Tibial nerve (tissue), 4 donors: ENCODE data around the gene SUMO4. TPM values are rescaled to one million over a fixed set of nuclear protein-coding genes. Genes with fewer than 3 reads are reported as not detected.

ENCODE experiments used
- DNase-seq, 2 donors: peaks; one replicate each; pipeline ENCODE4 v3.0.0-alpha.2; 2019; ENCODE audit warnings: low spot score in 2 of 2
- H3K27ac ChIP-seq, 4 donors: fragments of 200-600 bp; sonication (generic) in 3 of 4; one replicate each; pipeline ENCODE4 v1.5.1; 2017 to 2019; ENCODE audit warnings: mild to moderate bottlenecking in 1 of 4
- H3K27me3 ChIP-seq, 2 donors: fragments of 200-600 bp; sonication (generic) in 1 of 2; one replicate each; pipeline versions ENCODE4 v1.5.1 to v1.6.0; 2017 to 2019
- H3K36me3 ChIP-seq, 3 donors: fragments of 200-600 bp; sonication (generic); one replicate each; pipeline ENCODE4 v1.5.1; 2018 to 2019
- H3K4me1 ChIP-seq, 4 donors: fragments of 200-600 bp; sonication (generic) in 3 of 4; one replicate each; pipeline ENCODE4 v1.5.1; 2017 to 2019
- H3K4me3 ChIP-seq, 4 donors: fragments of 200-600 bp; sonication (generic) in 3 of 4; one replicate each; pipeline ENCODE4 v1.5.1; 2017 to 2019; ENCODE audit warnings: mild to moderate bottlenecking in 1 of 4, moderate library complexity in 1 of 4
- H3K9me3 ChIP-seq, 4 donors: fragments of 200-600 bp; sonication (generic) in 3 of 4; one replicate each; pipeline ENCODE4 v1.5.1; 2017 to 2019
- EP300 ChIP-seq, 2 donors: sonication (generic); formaldehyde crosslinking; IDR thresholded peaks; one replicate each; pipeline ENCODE4 v1.6.1; 2017; ENCODE audit warnings: antibody characterized with exemption in 2 of 2, mild to moderate bottlenecking in 1 of 2
- POLR2A ChIP-seq, 2 donors: fragments of 450-650 bp; IDR thresholded peaks; one replicate each; pipeline ENCODE4 v1.6.1; 2017; ENCODE audit warnings: antibody characterized with exemption in 2 of 2, mild to moderate bottlenecking in 2 of 2, moderate library complexity in 2 of 2
- WGBS, 2 donors: methylation state at CpG; one replicate each; pipeline ENCODE4 v1.1.5; 2018; 5-methylcytosine and 5-hydroxymethylcytosine counted together
- total RNA-seq, 4 donors: library from RNA; depleted of rRNA; stranded (reverse); fragments of >200 nt; gene quantifications; one replicate each; pipeline ENCODE4 v1.1.0, GENCODE V29; 2016
- TF ChIP-seq, protein P1 (sequence below), 5 experiments: fragments of 200-600 bp in 3 of 5; fragments of 450-650 bp in 2 of 5; sonication (generic) in 3 of 5; IDR thresholded peaks; one replicate each; pipeline ENCODE4 v1.5.1; 2016 to 2019; ENCODE audit warnings: antibody characterized with exemption in 5 of 5, mild to moderate bottlenecking in 3 of 5, moderate library complexity in 2 of 5

The SUMO4 gene
- total RNA-seq, 4 donors from 2014 or later: 4.9 to 6.9 (median 6.7) TPM

DNA sequence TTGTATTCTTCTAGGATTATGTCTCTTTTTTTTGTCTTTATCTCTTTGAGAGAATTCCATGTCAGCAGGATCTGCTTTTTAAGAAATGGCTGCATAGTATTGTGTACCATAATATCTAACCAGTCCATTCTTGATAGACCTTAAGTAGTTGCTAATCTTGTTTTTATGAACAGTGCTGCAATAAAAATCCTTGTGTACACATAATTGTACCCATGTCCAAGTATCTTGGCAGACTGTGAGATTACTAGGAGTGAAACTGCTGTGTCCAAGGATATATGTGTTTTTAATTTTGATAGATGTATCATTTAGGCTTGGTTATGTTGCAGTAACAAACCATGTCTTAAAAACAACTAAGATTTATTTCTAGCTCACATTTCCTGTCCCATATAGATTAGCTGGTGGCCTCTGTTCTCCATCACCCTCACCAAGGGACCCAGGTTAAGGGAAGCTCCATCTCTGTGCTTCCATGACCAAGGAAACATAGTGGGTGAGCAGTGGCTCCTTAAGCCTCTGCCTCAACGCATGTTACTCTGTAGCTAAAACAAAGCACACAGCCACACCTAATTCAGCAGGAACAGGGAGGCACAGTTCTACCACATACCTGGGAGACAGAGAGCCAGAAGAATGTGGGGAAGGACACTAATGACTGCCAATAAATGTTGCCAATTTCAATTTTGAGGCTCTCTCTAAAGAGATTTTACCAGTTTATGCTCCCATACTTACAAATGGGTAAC is 12.1 kb upstream of the SUMO4 start:
- Histone ChIP-seq H3K4me1 (peaks cover 0 to 35% (median 5%) of the 10 kb centered on the region in 4 donors), H3K27ac (no peak overlapping the region), H3K27me3 (no peaks in the 10 kb centered on the region), H3K4me3 (no peak overlapping the region), H3K9me3 (no peaks in the 10 kb centered on the region), H3K36me3 (peaks cover 0 to 13% (median 0%) of the 10 kb centered on the region in 3 donors)
- TF ChIP-seq, protein P1, sequence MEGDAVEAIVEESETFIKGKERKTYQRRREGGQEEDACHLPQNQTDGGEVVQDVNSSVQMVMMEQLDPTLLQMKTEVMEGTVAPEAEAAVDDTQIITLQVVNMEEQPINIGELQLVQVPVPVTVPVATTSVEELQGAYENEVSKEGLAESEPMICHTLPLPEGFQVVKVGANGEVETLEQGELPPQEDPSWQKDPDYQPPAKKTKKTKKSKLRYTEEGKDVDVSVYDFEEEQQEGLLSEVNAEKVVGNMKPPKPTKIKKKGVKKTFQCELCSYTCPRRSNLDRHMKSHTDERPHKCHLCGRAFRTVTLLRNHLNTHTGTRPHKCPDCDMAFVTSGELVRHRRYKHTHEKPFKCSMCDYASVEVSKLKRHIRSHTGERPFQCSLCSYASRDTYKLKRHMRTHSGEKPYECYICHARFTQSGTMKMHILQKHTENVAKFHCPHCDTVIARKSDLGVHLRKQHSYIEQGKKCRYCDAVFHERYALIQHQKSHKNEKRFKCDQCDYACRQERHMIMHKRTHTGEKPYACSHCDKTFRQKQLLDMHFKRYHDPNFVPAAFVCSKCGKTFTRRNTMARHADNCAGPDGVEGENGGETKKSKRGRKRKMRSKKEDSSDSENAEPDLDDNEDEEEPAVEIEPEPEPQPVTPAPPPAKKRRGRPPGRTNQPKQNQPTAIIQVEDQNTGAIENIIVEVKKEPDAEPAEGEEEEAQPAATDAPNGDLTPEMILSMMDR (IDR thresholded peaks at IDR 0.05): no peak
- TF ChIP-seq POLR2A (IDR thresholded peaks at IDR 0.05) (no peak), EP300 (IDR thresholded peaks at IDR 0.05) (no peak)
- no peak for DNase-seq
- 77 to 79% methylated on average over 1 of the region's 1 CpG for WGBS, 2 donors

- Histone ChIP-seq H3K27me3 (no peaks in the 10 kb centered on the region), H3K36me3 (peaks cover 0 to 22% (median 0%) of the 10 kb centered on the region in 3 donors), H3K4me3 (no peak overlapping the region), H3K4me1 (peaks cover 0 to 29% (median 3%) of the 10 kb centered on the region in 4 donors), H3K9me3 (peaks cover 0 to 6% (median 0%) of the 10 kb centered on the region in 4 donors), H3K27ac (no peak overlapping the region)
- no peak for TF ChIP-seq EP300 (IDR thresholded peaks at IDR 0.05)
- TF ChIP-seq POLR2A (IDR thresholded peaks at IDR 0.05): no peak
- TF ChIP-seq, protein P1 (IDR thresholded peaks at IDR 0.05): no peak
- DNase-seq: no peak
- 89 to 93% methylated on average over 3 of the region's 3 CpGs for WGBS, 2 donors
Observed at GRCh38 chr6:149389509-149390297, 10.4 kb upstream of the SUMO4 start.

DNA sequence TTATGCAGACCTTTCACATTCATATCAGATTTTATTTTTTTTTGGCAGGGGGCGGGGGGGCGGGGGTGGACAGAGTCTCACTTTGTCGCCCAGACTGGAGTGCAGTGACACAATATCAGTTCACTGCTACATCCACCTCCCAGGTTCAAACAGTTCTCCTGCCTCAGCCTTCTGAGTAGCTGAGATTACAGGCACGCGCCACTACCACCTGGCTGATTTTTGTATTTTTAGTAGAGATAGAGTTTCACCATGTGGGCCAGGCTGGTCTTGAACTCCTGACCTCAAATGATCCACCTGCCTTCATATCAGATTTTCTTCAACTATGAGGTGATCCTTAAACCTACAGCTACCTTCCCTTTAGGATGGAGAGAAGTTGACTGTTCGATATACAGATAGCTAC is 8.0 kb upstream of the SUMO4 start:
- Histone ChIP-seq H3K36me3 (peaks cover 0 to 42% (median 3%) of the 10 kb centered on the region in 3 donors), H3K27ac (no peak overlapping the region), H3K27me3 (no peaks in the 10 kb centered on the region), H3K4me3 (no peak overlapping the region), H3K9me3 (peaks cover 0 to 6% (median 0%) of the 10 kb centered on the region in 4 donors), H3K4me1 (peaks cover 0 to 17% (median 3%) of the 10 kb centered on the region in 4 donors)
- no peak for TF ChIP-seq EP300 (IDR thresholded peaks at IDR 0.05)
- TF ChIP-seq POLR2A (IDR thresholded peaks at IDR 0.05): no peak
- TF ChIP-seq, protein P1 (IDR thresholded peaks at IDR 0.05): no peak
- 96% methylated on average over 6 of the region's 6 CpGs for WGBS, 2 donors
- DNase-seq: no peak

DNA sequence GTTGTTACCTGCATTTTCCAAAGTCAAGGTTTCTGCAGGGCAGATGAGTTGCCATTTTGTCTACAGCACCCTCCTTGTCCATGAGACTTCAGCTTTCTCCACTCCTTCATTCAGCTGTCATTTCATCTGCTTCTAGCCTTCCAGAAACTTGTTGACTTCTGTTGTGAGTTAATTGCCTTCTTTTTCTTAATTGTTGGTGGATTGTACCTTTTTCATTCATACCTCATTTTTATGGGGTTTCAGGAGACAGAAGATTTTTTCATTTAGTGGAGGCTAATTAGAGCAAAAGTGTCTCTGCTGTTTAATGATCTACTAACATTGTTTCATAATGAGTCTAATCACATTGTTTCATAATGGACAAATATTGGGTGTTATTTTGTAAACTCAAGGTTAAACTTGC is 7.5 kb upstream of the SUMO4 start:
- Histone ChIP-seq H3K27ac (no peak overlapping the region), H3K4me1 (peaks cover 0 to 16% (median 3%) of the 10 kb centered on the region in 4 donors), H3K27me3 (no peaks in the 10 kb centered on the region), H3K36me3 (peaks cover 0 to 46% (median 3%) of the 10 kb centered on the region in 3 donors), H3K9me3 (peaks cover 0 to 6% (median 0%) of the 10 kb centered on the region in 4 donors), H3K4me3 (no peak overlapping the region)
- no peak for DNase-seq
- TF ChIP-seq, protein P1 (IDR thresholded peaks at IDR 0.05): no peak
- TF ChIP-seq POLR2A (IDR thresholded peaks at IDR 0.05) (no peak), EP300 (IDR thresholded peaks at IDR 0.05) (no peak)
